HepG2 (cell line): Measurements from ENCODE around the gene CLIP2. TPM values are rescaled to one million over a fixed set of nuclear protein-coding genes. Genes with fewer than 3 reads are reported as not detected.

Experiments used
- ATF4 ChIP-seq, 2 experiments: fragments of 450-650 bp in 1 of 2; sonication (generic) in 1 of 2; formaldehyde crosslinking; IDR thresholded peaks; 2 replicates each; pipeline versions ENCODE4 v1.5.0 to v1.8.0; 2020 to 2022; ENCODE audit warnings: mild to moderate bottlenecking in 1 of 2, missing genetic modification reagents in 1 of 2
- MBNL3 ChIP-seq: fragments of 250-450 bp; sonication (Bioruptor Pico); conservative IDR thresholded peaks from 2 replicates; pipeline ENCODE4 v1.8.0; 2022; ENCODE audit warnings: mild to moderate bottlenecking, inconsistent platforms
- NFAT5 ChIP-seq: sonication (generic); formaldehyde crosslinking; IDR thresholded peaks from 2 replicates; pipeline ENCODE4 v1.4.0; 2020; ENCODE audit warnings: missing genetic modification reagents
- NFIB ChIP-seq: sonication (generic); formaldehyde crosslinking; IDR thresholded peaks from 2 replicates; pipeline ENCODE4 v1.9.0; 2021; ENCODE audit warnings: missing genetic modification reagents, mild to moderate bottlenecking, borderline replicate concordance
- ZBTB14 ChIP-seq: sonication (generic); formaldehyde crosslinking; IDR thresholded peaks from 2 replicates; pipeline ENCODE4 v1.4.0; 2020; ENCODE audit warnings: missing genetic modification reagents
- ZBTB8A ChIP-seq: sonication (generic); formaldehyde crosslinking; IDR thresholded peaks from 2 replicates; pipeline ENCODE4 v1.4.0; 2020; ENCODE audit warnings: mild to moderate bottlenecking, low read depth, missing genetic modification reagents, borderline replicate concordance
- ZNF121 ChIP-seq: sonication (generic); formaldehyde crosslinking; IDR thresholded peaks from 2 replicates; pipeline ENCODE4 v1.5.0; 2020; ENCODE audit warnings: mild to moderate bottlenecking, missing genetic modification reagents
- ZNF605 ChIP-seq: sonication (generic); formaldehyde crosslinking; IDR thresholded peaks from 2 replicates; pipeline ENCODE4 v1.8.0; 2022; ENCODE audit warnings: mild to moderate bottlenecking, missing genetic modification reagents
- ZNF878 ChIP-seq: sonication (generic); formaldehyde crosslinking; IDR thresholded peaks from 2 replicates; pipeline ENCODE4 v1.8.1; 2023; ENCODE audit warnings: mild to moderate bottlenecking, missing genetic modification reagents, moderate library complexity
- polyA plus RNA-seq, 8 experiments: library from polyadenylated mRNA; depleted of rRNA in 3 of 8; stranded (reverse) in 7 of 8; unstranded in 1 of 8; fragments of >200 nt; fragmentation: Illumina TruSeq in 4 of 8; extraction: Trizol in 4 of 8; gene quantifications; 2 replicates each; pipeline versions ENCODE4 v1.2.1 to v1.2.3, GENCODE V29; 2011 to 2016; ENCODE audit warnings: low read depth in 4 of 8, missing spikeins in 1 of 8, mixed read lengths in 1 of 8; ENCODE audit not compliant: insufficient read depth in 1 of 8
- total RNA-seq, 5 experiments: library from RNA; depleted of rRNA; stranded (reverse); fragments of >200 nt; fragmentation: Illumina TruSeq; extraction: Trizol; gene quantifications; 2 replicates each; pipeline ENCODE4 v1.2.3, GENCODE V29; 2016; ENCODE audit warnings: low read depth in 1 of 5
- TF ChIP-seq, protein P1 (sequence below): sonication (generic); formaldehyde crosslinking; IDR thresholded peaks from 2 replicates; pipeline ENCODE4 v1.9.0; 2021; ENCODE audit warnings: missing genetic modification reagents, borderline replicate concordance
- TF ChIP-seq, protein P2 (sequence below): sonication (generic); formaldehyde crosslinking; IDR thresholded peaks from 2 replicates; pipeline ENCODE4 v1.8.1; 2022; ENCODE audit warnings: mild to moderate bottlenecking, missing genetic modification reagents
- TF ChIP-seq, protein P3 (sequence below): sonication (generic); formaldehyde crosslinking; IDR thresholded peaks from 2 replicates; pipeline ENCODE4 v1.4.0; 2020; ENCODE audit warnings: missing genetic modification reagents, borderline replicate concordance

CLIP2 gene
- total and polyA plus RNA-seq, 2 of the 13 experiments (the other 11 are each of a cell fraction or from before 2014, with no cell fraction given) = 6.5 to 17.4 TPM

DNA sequence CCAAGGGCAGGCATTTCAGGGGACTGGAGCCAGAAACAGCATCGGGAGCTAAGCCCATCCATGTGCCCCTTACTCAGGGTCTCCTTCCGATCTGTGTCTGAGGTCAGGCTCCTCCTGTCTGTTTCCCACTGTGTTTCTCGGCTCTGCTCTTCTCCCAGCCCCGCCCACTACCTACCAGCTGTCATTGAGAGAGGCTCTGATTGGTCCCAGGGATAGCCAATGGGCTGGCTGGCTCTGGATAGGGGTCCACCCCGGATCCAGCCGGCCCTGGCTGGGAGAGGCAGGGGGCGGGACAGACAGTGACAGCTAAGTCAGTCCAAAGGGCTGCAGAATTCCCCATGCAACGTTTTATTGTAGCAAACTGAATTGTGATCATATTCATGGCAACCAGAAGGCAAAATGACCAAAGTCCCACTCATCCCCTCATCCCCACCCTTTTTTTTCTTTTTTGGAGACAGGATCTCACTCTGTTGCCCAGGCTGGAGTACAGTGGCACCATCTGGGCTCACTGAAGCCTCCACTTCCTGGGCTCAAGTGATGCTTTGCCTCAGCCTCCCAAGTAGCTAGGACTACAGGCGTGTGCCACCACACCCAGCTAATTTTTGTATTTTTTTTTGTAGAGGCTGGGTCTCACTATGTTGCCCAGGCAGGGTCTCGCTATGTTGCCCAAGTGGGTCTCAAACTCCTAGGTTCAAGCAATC, 76.3 kb downstream of the CLIP2 start (continued):
- TF ChIP-seq NFAT5 (no peak), MBNL3 (no peak), NFIB (no peak), ZBTB14 (CRISPR knock-in tag) (no peak), ZNF121 (CRISPR knock-in tag) (0 out of 2 replicates have a peak, but pooled peaks have one; percentile 9), ZNF878 (no peak; the same call in 1 of the 2 replicates), ZBTB8A (CRISPR knock-in tag) (no peak), ATF4 (CRISPR knock-in tag; IDR thresholded peaks at IDR 0.05) (no peak), ZNF605 (no peak)
- TF ChIP-seq, protein P1, sequence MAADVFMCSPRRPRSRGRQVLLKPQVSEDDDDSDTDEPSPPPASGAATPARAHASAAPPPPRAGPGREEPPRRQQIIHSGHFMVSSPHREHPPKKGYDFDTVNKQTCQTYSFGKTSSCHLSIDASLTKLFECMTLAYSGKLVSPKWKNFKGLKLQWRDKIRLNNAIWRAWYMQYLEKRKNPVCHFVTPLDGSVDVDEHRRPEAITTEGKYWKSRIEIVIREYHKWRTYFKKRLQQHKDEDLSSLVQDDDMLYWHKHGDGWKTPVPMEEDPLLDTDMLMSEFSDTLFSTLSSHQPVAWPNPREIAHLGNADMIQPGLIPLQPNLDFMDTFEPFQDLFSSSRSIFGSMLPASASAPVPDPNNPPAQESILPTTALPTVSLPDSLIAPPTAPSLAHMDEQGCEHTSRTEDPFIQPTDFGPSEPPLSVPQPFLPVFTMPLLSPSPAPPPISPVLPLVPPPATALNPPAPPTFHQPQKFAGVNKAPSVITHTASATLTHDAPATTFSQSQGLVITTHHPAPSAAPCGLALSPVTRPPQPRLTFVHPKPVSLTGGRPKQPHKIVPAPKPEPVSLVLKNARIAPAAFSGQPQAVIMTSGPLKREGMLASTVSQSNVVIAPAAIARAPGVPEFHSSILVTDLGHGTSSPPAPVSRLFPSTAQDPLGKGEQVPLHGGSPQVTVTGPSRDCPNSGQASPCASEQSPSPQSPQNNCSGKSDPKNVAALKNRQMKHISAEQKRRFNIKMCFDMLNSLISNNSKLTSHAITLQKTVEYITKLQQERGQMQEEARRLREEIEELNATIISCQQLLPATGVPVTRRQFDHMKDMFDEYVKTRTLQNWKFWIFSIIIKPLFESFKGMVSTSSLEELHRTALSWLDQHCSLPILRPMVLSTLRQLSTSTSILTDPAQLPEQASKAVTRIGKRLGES = no peak
- TF ChIP-seq, protein P2, sequence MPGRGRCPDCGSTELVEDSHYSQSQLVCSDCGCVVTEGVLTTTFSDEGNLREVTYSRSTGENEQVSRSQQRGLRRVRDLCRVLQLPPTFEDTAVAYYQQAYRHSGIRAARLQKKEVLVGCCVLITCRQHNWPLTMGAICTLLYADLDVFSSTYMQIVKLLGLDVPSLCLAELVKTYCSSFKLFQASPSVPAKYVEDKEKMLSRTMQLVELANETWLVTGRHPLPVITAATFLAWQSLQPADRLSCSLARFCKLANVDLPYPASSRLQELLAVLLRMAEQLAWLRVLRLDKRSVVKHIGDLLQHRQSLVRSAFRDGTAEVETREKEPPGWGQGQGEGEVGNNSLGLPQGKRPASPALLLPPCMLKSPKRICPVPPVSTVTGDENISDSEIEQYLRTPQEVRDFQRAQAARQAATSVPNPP (CRISPR knock-in tag) = no peak
- TF ChIP-seq, protein P3, sequence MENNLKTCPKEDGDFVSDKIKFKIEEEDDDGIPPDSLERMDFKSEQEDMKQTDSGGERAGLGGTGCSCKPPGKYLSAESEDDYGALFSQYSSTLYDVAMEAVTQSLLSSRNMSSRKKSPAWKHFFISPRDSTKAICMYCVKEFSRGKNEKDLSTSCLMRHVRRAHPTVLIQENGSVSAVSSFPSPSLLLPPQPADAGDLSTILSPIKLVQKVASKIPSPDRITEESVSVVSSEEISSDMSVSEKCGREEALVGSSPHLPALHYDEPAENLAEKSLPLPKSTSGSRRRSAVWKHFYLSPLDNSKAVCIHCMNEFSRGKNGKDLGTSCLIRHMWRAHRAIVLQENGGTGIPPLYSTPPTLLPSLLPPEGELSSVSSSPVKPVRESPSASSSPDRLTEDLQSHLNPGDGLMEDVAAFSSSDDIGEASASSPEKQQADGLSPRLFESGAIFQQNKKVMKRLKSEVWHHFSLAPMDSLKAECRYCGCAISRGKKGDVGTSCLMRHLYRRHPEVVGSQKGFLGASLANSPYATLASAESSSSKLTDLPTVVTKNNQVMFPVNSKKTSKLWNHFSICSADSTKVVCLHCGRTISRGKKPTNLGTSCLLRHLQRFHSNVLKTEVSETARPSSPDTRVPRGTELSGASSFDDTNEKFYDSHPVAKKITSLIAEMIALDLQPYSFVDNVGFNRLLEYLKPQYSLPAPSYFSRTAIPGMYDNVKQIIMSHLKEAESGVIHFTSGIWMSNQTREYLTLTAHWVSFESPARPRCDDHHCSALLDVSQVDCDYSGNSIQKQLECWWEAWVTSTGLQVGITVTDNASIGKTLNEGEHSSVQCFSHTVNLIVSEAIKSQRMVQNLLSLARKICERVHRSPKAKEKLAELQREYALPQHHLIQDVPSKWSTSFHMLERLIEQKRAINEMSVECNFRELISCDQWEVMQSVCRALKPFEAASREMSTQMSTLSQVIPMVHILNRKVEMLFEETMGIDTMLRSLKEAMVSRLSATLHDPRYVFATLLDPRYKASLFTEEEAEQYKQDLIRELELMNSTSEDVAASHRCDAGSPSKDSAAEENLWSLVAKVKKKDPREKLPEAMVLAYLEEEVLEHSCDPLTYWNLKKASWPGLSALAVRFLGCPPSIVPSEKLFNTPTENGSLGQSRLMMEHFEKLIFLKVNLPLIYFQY = no peak
